Smooth muscle cell (in vitro differentiated cells): ENCODE data around the gene CITED2. TPM values are rescaled to one million over a fixed set of nuclear protein-coding genes. Genes with fewer than 3 reads are reported as not detected.

Source experiments
- DNase-seq: peaks from one replicate; lab custom pipeline; 2025; ENCODE audit not compliant: unreplicated experiment; lab: John Stamatoyannopoulos, UW
- H2AFZ ChIP-seq: fragments of 200-600 bp; sonication (generic); 2 replicates; pipeline ENCODE4 v1.6.0; 2016; ENCODE audit warnings: antibody characterized with exemption, low read depth, mild to moderate bottlenecking
- H3F3A ChIP-seq: fragments of 200-600 bp; sonication (generic); 2 replicates; pipeline ENCODE4 v1.6.0; 2017; ENCODE audit warnings: antibody characterized with exemption, low read depth
- H3K27ac ChIP-seq: fragments of 200-600 bp; sonication (generic); 2 replicates; pipeline ENCODE4 v1.5.1; 2016; ENCODE audit warnings: low read depth, mild to moderate bottlenecking
- H3K27me3 ChIP-seq: fragments of 200-600 bp; sonication (generic); 2 replicates; pipeline ENCODE4 v1.6.1; 2016; ENCODE audit warnings: low read depth, mild to moderate bottlenecking
- H3K36me3 ChIP-seq: fragments of 200-600 bp; sonication (generic); 2 replicates; pipeline ENCODE4 v1.5.1; 2016; ENCODE audit warnings: low read depth
- H3K4me1 ChIP-seq: fragments of 200-600 bp; sonication (generic); 2 replicates; pipeline ENCODE4 v1.5.1; 2016; ENCODE audit warnings: low read depth
- H3K4me2 ChIP-seq: fragments of 200-600 bp; sonication (generic); 2 replicates; pipeline ENCODE4 v1.6.0; 2016; ENCODE audit warnings: mild to moderate bottlenecking
- H3K4me3 ChIP-seq: fragments of 200-600 bp; sonication (generic); 2 replicates; pipeline ENCODE4 v1.5.1; 2016; ENCODE audit warnings: mild to moderate bottlenecking
- H3K79me2 ChIP-seq: fragments of 200-600 bp; sonication (generic); 2 replicates; pipeline ENCODE4 v1.6.0; 2016; ENCODE audit warnings: low read depth, mild to moderate bottlenecking
- H3K9ac ChIP-seq: fragments of 200-600 bp; sonication (generic); 2 replicates; pipeline ENCODE4 v1.6.0; 2016; ENCODE audit warnings: low read depth
- H3K9me3 ChIP-seq: fragments of 200-600 bp; sonication (generic); replicated peaks from 2 replicates; pipeline ENCODE4 v1.5.1; 2016; ENCODE audit warnings: low read depth
- H4K20me1 ChIP-seq: fragments of 200-600 bp; sonication (generic); 2 replicates; pipeline ENCODE4 v1.6.0; 2016; ENCODE audit warnings: low read depth
- CTCF ChIP-seq: fragments of 200-600 bp; sonication (generic); IDR thresholded peaks from 2 replicates; pipeline ENCODE4 v1.5.1; 2017; ENCODE audit warnings: borderline replicate concordance, mild to moderate bottlenecking, antibody characterized with exemption; ENCODE audit not compliant: insufficient read depth, poor library complexity, severe bottlenecking
- WGBS: methylation state at CpG from one replicate; pipeline ENCODE4 v1.1.7; 2016; ENCODE audit warnings: low lambda C conversion rate; 5-methylcytosine and 5-hydroxymethylcytosine counted together
- polyA plus RNA-seq: library from polyadenylated mRNA; unstranded; fragments of >200 nt; fragmentation: Nextera tagmentation; extraction: Ambion mirVana; gene quantifications from 2 replicates; pipeline ENCODE4 v1.2.1, GENCODE V29; 2016
- total RNA-seq: library from RNA; depleted of rRNA; stranded (reverse); fragments of >200 nt; gene quantifications from 2 replicates; pipeline ENCODE4 v1.2.3, GENCODE V29; 2014

CITED2 gene
- total and polyA plus RNA-seq, 2 experiments from 2014 or later, result 67.9 to 209 TPM

GRCh38 chr6:139409026-139409425 lies 34.6 kb upstream of the CITED2 start:
- peak overlapping the region; percentile 94 for H3K27ac ChIP-seq
- no peaks in the 10 kb centered on the region for H3K9me3 ChIP-seq
- H3K4me2 ChIP-seq, result no peak overlapping the region
- no peaks in the 10 kb centered on the region for H3K36me3 ChIP-seq
- TF ChIP-seq CTCF, result no peak
- H3K79me2 ChIP-seq, result no peaks in the 10 kb centered on the region
- WGBS, result 59% methylated on average over 4 of the region's 4 CpGs
- no peaks in the 10 kb centered on the region for H3F3A ChIP-seq
- peaks cover 11% of the 10 kb centered on the region for H3K4me1 ChIP-seq
- H2AFZ ChIP-seq, result no peak overlapping the region
- peak overlapping the region; percentile 57 for H3K9ac ChIP-seq
- no peaks in the 10 kb centered on the region for H4K20me1 ChIP-seq
- DNase-seq, result no peak
- H3K4me3 ChIP-seq, result no peak overlapping the region
- H3K27me3 ChIP-seq, result no peaks in the 10 kb centered on the region

GRCh38 chr6:139407718-139408222 lies 33.3 kb upstream of the CITED2 start:
- peak overlapping the region; percentile 68 for H3K9ac ChIP-seq
- H3K4me1 ChIP-seq, result peaks cover 11% of the 10 kb centered on the region

GRCh38 chr6:139406577-139407343 lies 32.3 kb upstream of the CITED2 start:
- no peak for DNase-seq
- no peaks in the 10 kb centered on the region for H3K27me3 ChIP-seq
- no peak overlapping the region for H2AFZ ChIP-seq
- peaks cover 11% of the 10 kb centered on the region for H3K4me1 ChIP-seq
- no peaks in the 10 kb centered on the region for H3F3A ChIP-seq
- H3K36me3 ChIP-seq, result no peaks in the 10 kb centered on the region
- H3K79me2 ChIP-seq, result no peaks in the 10 kb centered on the region
- no peak for TF ChIP-seq CTCF
- H3K9ac ChIP-seq, result peak overlapping the region; percentile 68
- H4K20me1 ChIP-seq, result no peaks in the 10 kb centered on the region
- H3K4me3 ChIP-seq, result no peak overlapping the region
- WGBS, result 82% methylated on average over 4 of the region's 4 CpGs
- H3K4me2 ChIP-seq, result peak overlapping the region; percentile 33
- H3K27ac ChIP-seq, result peak overlapping the region; percentile 94
- H3K9me3 ChIP-seq, result no peaks in the 10 kb centered on the region

More at GRCh38 chr6:139407718-139408222, 33.3 kb upstream of the CITED2 start:
- Histone ChIP-seq H3K27ac (peak overlapping the region; percentile 94), H3K4me3 (no peak overlapping the region), H3K9me3 (no peaks in the 10 kb centered on the region), H2AFZ (no peak overlapping the region), H3K27me3 (no peaks in the 10 kb centered on the region), H3K4me2 (peak overlapping the region; percentile 60), H4K20me1 (no peaks in the 10 kb centered on the region), H3F3A (no peaks in the 10 kb centered on the region), H3K79me2 (no peaks in the 10 kb centered on the region), H3K36me3 (no peaks in the 10 kb centered on the region)
- DNase-seq, result no peak
- no peak for TF ChIP-seq CTCF
- 12% methylated on average over 4 of the region's 4 CpGs for WGBS
